22Rv1 (cell line): ENCODE measurements around the gene APBA1.

ENCODE experiments used
- H3K27ac ChIP-seq: fragments of 450-650 bp; 2 replicates; pipeline ENCODE4 v1.5.1; 2017
- ZFX ChIP-seq: fragments of 450-650 bp; IDR thresholded peaks from 2 replicates; pipeline ENCODE4 v1.6.1; 2017; ENCODE audit warnings: antibody characterized with exemption, borderline replicate concordance
- TF ChIP-seq, protein P1 (sequence below): fragments of 450-650 bp; IDR thresholded peaks from 2 replicates; pipeline ENCODE4 v1.5.1; 2017; ENCODE audit warnings: mild to moderate bottlenecking

The APBA1 gene

GRCh38 chr9:69573651-69574050 lies 98.5 kb downstream of the APBA1 start:
- TF ChIP-seq, protein P1, sequence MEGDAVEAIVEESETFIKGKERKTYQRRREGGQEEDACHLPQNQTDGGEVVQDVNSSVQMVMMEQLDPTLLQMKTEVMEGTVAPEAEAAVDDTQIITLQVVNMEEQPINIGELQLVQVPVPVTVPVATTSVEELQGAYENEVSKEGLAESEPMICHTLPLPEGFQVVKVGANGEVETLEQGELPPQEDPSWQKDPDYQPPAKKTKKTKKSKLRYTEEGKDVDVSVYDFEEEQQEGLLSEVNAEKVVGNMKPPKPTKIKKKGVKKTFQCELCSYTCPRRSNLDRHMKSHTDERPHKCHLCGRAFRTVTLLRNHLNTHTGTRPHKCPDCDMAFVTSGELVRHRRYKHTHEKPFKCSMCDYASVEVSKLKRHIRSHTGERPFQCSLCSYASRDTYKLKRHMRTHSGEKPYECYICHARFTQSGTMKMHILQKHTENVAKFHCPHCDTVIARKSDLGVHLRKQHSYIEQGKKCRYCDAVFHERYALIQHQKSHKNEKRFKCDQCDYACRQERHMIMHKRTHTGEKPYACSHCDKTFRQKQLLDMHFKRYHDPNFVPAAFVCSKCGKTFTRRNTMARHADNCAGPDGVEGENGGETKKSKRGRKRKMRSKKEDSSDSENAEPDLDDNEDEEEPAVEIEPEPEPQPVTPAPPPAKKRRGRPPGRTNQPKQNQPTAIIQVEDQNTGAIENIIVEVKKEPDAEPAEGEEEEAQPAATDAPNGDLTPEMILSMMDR, result no peak
- TF ChIP-seq ZFX, result no peak
- H3K27ac ChIP-seq, result no peak overlapping the region

- no peak overlapping the region for H3K27ac ChIP-seq
Measured at GRCh38 chr9:69572611-69573010, 99.6 kb downstream of the APBA1 start.

GRCh38 chr9:69571032-69571431 lies 101.1 kb downstream of the APBA1 start:
- no peak for TF ChIP-seq ZFX
- TF ChIP-seq, protein P1, result no peak
- H3K27ac ChIP-seq, result no peak overlapping the region

More at GRCh38 chr9:69572611-69573010, 99.6 kb downstream of the APBA1 start:
- TF ChIP-seq, protein P1, result no peak
- TF ChIP-seq ZFX, result no peak

GRCh38 chr9:69569738-69570451 lies 102.3 kb downstream of the APBA1 start:
- TF ChIP-seq, protein P1, result no peak
- no peak for TF ChIP-seq ZFX
- H3K27ac ChIP-seq, result no peak overlapping the region

GRCh38 chr9:69564557-69564956 lies 107.6 kb downstream of the APBA1 start:
- no peak overlapping the region for H3K27ac ChIP-seq
- TF ChIP-seq, protein P1, result no peak
- TF ChIP-seq ZFX, result no peak

DNA sequence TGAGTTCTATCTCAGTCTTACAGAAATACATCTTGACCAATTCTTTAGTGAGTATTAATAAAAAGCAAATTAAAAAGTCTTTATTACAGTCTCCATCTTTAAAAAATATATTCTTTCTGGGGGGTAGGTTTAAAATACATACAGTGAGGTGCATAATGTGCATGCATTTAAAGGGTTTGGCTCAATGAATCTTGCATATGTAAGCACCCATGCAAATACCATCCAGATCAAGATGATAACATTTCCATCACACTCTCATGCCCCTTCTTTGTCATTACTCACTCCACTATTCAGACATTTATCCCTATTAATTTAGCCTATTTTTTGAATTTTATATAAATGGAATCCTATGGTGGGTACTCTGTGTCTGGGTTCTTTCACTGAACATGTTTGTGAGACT lies 113.0 kb downstream of the APBA1 start:
- no peak for TF ChIP-seq ZFX
- TF ChIP-seq, protein P1, result no peak
- H3K27ac ChIP-seq, result no peak overlapping the region

DNA sequence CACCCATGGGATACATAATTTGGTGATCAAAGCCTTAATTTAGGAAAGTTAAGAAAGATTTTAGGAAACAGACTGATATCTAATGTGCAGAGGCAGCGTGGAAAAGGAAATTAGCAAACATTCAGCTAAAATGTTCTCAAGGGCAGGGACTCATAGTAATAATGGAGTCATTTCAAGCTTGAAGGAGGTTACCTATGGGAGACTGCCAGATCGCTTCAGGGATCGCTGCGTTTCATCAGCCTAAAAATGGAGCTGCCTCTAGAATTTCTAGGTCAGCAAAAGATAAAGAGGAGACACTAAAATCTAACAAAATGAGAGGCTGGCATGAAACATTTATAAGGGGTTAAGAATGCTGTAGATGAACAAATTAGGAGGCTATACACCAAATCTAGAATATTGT lies 115.5 kb downstream of the APBA1 start:
- no peak overlapping the region for H3K27ac ChIP-seq
- TF ChIP-seq, protein P1, result no peak
- no peak for TF ChIP-seq ZFX
